K562 (cell line): ENCODE measurements around the gene RSPH6A. TPM values are rescaled to one million over a fixed set of nuclear protein-coding genes. Genes with fewer than 3 reads are reported as not detected.

Experiments used
- ATAC-seq: fragments of 200-7000 bp; cut with Tn5 transposase; 3 replicates; pipeline ENCODE4 v1.9.1; 2020; ENCODE audit warnings: moderate library complexity
- BruUV-seq: library from RNA; stranded (reverse); fragments of 400-500 nt; replicated peaks from 2 replicates; lab custom pipeline; 2021; lab: Mats Ljungman, UMichigan
- CTCF ChIA-PET: fragments of 300-600 bp; formaldehyde crosslinking; extraction: SDS; loops from one replicate; lab custom pipeline; 2021; ENCODE audit warnings: low intra/inter-chr PET ratio; lab: Yijun Ruan, JAX
- POLR2A ChIA-PET: fragments of 300-600, 350-650 bp; sonication (Branson Sonifier 250); formaldehyde crosslinking; extraction: SDS; loops from one replicate; lab custom pipeline; 2021; ENCODE audit warnings: antibody characterized with exemption, inconsistent platforms; lab: Yijun Ruan, JAX
- DNase-seq, 4 experiments: peaks; one replicate each; pipeline versions ENCODE4 v3.0.0 to v3.0.0-alpha.2; 2011 to 2018; ENCODE audit warnings: low spot score in 3 of 4, mixed read lengths in 3 of 4; ENCODE audit errors: extremely low read depth in 1 of 4
- FAIRE-seq: peaks from 2 replicates; lab custom pipeline; 2011; peaks lifted over from hg19 to GRCh38; lab: Jason Lieb, UNC
- H2AFZ ChIP-seq: 2 replicates; pipeline ENCODE4 v1.6.0; 2011; ENCODE audit warnings: low read depth, low read length, control low read depth, inconsistent platforms
- H3K27ac ChIP-seq: fragments of 200-600 bp; 3 replicates; pipeline ENCODE4 v1.8.0; 2011; ENCODE audit warnings: low read depth, mild to moderate bottlenecking, control low read depth, inconsistent platforms, low read length, moderate library complexity, mixed read lengths; ENCODE audit errors: extremely low read depth
- H3K27me3 ChIP-seq, 2 experiments: fragments of 300-600 bp in 1 of 2; 2 replicates in 1 of 2; 3 replicates in 1 of 2; pipeline versions ENCODE4 v1.6.0 to v1.8.0; 2011; ENCODE audit warnings: inconsistent platforms in 2 of 2, low read length in 2 of 2, mild to moderate bottlenecking in 1 of 2, mixed read lengths in 1 of 2, moderate library complexity in 1 of 2; ENCODE audit not compliant: control insufficient read depth in 2 of 2, insufficient read depth in 2 of 2
- H3K36me3 ChIP-seq: fragments of 300-600 bp; 3 replicates; pipeline ENCODE4 v1.8.0; 2011; ENCODE audit warnings: mild to moderate bottlenecking, low read length, inconsistent platforms; ENCODE audit not compliant: control insufficient read depth, insufficient read depth
- H3K4me1 ChIP-seq, 2 experiments: fragments of 200-600 bp in 1 of 2; replicated peaks in 1 of 2; 2 replicates in 1 of 2; 3 replicates in 1 of 2; pipeline versions ENCODE4 v1.5.1 to v1.8.0; 2011; ENCODE audit warnings: inconsistent platforms in 2 of 2, low read length in 2 of 2, mild to moderate bottlenecking in 1 of 2, mixed read lengths in 1 of 2, moderate library complexity in 1 of 2; ENCODE audit not compliant: control insufficient read depth in 2 of 2, insufficient read depth in 2 of 2
- H3K4me2 ChIP-seq: 2 replicates; pipeline ENCODE4 v1.6.1; 2011; ENCODE audit warnings: low read length, control low read depth, inconsistent platforms, mixed read lengths; ENCODE audit not compliant: insufficient read depth
- H3K4me3 ChIP-seq: fragments of 200-600 bp; sonication (generic), shearing (Covaris generic); 2 replicates; pipeline ENCODE4 v1.5.1; 2016; ENCODE audit warnings: control low read depth, inconsistent platforms
- H3K79me2 ChIP-seq: fragments of 200-600 bp; 3 replicates; pipeline ENCODE4 v1.8.0; 2011; ENCODE audit warnings: low read length, inconsistent platforms; ENCODE audit not compliant: control insufficient read depth, insufficient read depth
- H3K9ac ChIP-seq, 2 experiments: 2 replicates each; pipeline versions ENCODE4 v1.6.0 to v1.6.1; 2011; ENCODE audit warnings: low read depth in 2 of 2, low read length in 2 of 2, control low read depth in 1 of 2, inconsistent platforms in 1 of 2, mild to moderate bottlenecking in 1 of 2, mixed read lengths in 1 of 2; ENCODE audit not compliant: insufficient read depth in 1 of 2
- H3K9me1 ChIP-seq: one replicate; pipeline ENCODE4 v1.6.0; 2011; ENCODE audit warnings: inconsistent platforms, mild to moderate bottlenecking, low read length, moderate library complexity; ENCODE audit not compliant: control insufficient read depth, insufficient read depth
- H3K9me3 ChIP-seq: replicated peaks from 2 replicates; pipeline ENCODE4 v1.5.1; 2011; ENCODE audit warnings: low read depth, low read length, inconsistent platforms; ENCODE audit not compliant: control insufficient read depth, insufficient read depth
- H4K20me1 ChIP-seq: replicated peaks from 2 replicates; pipeline ENCODE4 v1.6.1; 2011; ENCODE audit warnings: low read length, inconsistent platforms, mixed read lengths; ENCODE audit not compliant: control insufficient read depth, insufficient read depth
- MCM2 ChIP-seq: fragments of 450-650 bp; IDR thresholded peaks from 2 replicates; pipeline ENCODE4 v1.6.1; 2017; ENCODE audit warnings: low read depth, mild to moderate bottlenecking
- POLR2G ChIP-seq: fragments of 200-400 bp; formaldehyde crosslinking; IDR thresholded peaks from 2 replicates; pipeline ENCODE4 v1.6.1; 2017; ENCODE audit warnings: low read depth, mild to moderate bottlenecking, antibody characterized with exemption, low read length, moderate library complexity
- SRSF9 ChIP-seq: fragments of 200-400 bp; formaldehyde crosslinking; IDR thresholded peaks from 2 replicates; pipeline ENCODE4 v1.6.1; 2017; ENCODE audit warnings: low read depth, low read length, borderline replicate concordance
- ZNF239 ChIP-seq: fragments of 250-450 bp; sonication (Bioruptor Pico); IDR thresholded peaks from 2 replicates; pipeline ENCODE4 v1.4.0; 2020; ENCODE audit warnings: mild to moderate bottlenecking
- WGBS: fragments of 100-300 bp; shearing (Covaris generic); methylation state at CpG from one replicate; pipeline ENCODE4 v1.1.6; 2016; ENCODE audit warnings: low coverage, mixed read lengths; ENCODE audit not compliant: insufficient coverage; ENCODE audit errors: missing lambda C conversion rate; 5-methylcytosine and 5-hydroxymethylcytosine counted together
- in situ Hi-C: fragments of 300-500 bp; cut with MboI; formaldehyde crosslinking; loops from 4 replicates; pipeline ENCODE4 v1.15.0; 2018; ENCODE audit warnings: inconsistent platforms, mixed read lengths
- intact Hi-C: fragments of 100-400 bp; cut with micrococcal nuclease; formaldehyde crosslinking; loops from 2 replicates; pipeline ENCODE4 v1.14.2; 2022
- polyA plus RNA-seq, 8 experiments: library from polyadenylated mRNA; depleted of rRNA in 4 of 8; stranded (reverse) in 5 of 8; unstranded in 3 of 8; fragments of >200 nt; fragmentation: Nextera tagmentation in 2 of 8; fragmentation: Illumina TruSeq in 1 of 8; extraction: Ambion mirVana in 2 of 8; extraction: Trizol in 1 of 8; gene quantifications; 2 replicates each; pipeline versions ENCODE4 v1.2.1 to v1.2.3, GENCODE V29; 2011 to 2014; ENCODE audit warnings: inconsistent platforms in 1 of 8, missing spikeins in 1 of 8
- total RNA-seq, 7 experiments: library from RNA; depleted of rRNA in 6 of 7; stranded (reverse); fragments of >200 nt in 6 of 7; fragmentation: Illumina TruSeq in 2 of 7; extraction: Trizol in 2 of 7; gene quantifications; 2 replicates each; pipeline versions ENCODE4 v1.2.1 to v1.2.3, GENCODE V29; 2011 to 2021; ENCODE audit warnings: low replicate concordance in 1 of 7

Gene RSPH6A
- total and polyA plus RNA-seq, 9 of the 15 experiments (the other 6 are each of a cell fraction or from before 2014, with no cell fraction given): 0.03 to 0.15 (median 0.07) TPM; not detected in 5

- Histone ChIP-seq H4K20me1 (no peaks in the 10 kb centered on the region), H3K36me3 (peaks cover 93% of the 10 kb centered on the region; the same call in 2 of the 3 replicates), H3K27me3 (no peaks in the 10 kb centered on the region), H3K4me2 (no peak overlapping the region), H3K9ac (no peak overlapping the region), H3K4me1 (peaks cover 0 to 3% of the 10 kb centered on the region in 2 experiments; a peak in 1 of 5 replicates), H3K4me3 (no peak overlapping the region), H2AFZ (no peak overlapping the region), H3K9me3 (no peaks in the 10 kb centered on the region), H3K27ac (no peak overlapping the region), H3K9me1 (peaks cover 6% of the 10 kb centered on the region), H3K79me2 (no peaks in the 10 kb centered on the region)
- CTCF ChIA-PET: no interaction called here
- in situ Hi-C loops (no loop called here), intact Hi-C loops (no loop called here)
- TF ChIP-seq POLR2G: peak; percentile 56; the same call in 1 of the 2 replicates
- no peak for TF ChIP-seq MCM2
- TF ChIP-seq ZNF239 (CRISPR knock-in tag): no peak
- TF ChIP-seq SRSF9: no peak
- DNase-seq: no peak
- ATAC-seq: no peak
- FAIRE-seq: no peak
- POLR2A ChIA-PET: interaction anchor here (0.6 to 1.7 kb wide), 5 partner anchors 10 to 159 kb away, joined by 3 to 5 read pairs (median 3); partner anchors contain the start of gene GIPR
- no TSS peak for BruUV-seq
- 90% methylated on average over 10 of the region's 11 CpGs for WGBS
Observed at GRCh38 chr19:45826934-45827333, 11.8 kb upstream of the RSPH6A start.
